ENCODE results near the gene GPR37L1.
A peak's percentile ranks its signal among the peaks of the same experiment; 100 is the strongest.
"Not testable (repeated sequence)": the region's sequence is repeated elsewhere in the genome, so short reads cannot be mapped to it uniquely, and the experiment has no call there.

Gene GPR37L1

DNA sequence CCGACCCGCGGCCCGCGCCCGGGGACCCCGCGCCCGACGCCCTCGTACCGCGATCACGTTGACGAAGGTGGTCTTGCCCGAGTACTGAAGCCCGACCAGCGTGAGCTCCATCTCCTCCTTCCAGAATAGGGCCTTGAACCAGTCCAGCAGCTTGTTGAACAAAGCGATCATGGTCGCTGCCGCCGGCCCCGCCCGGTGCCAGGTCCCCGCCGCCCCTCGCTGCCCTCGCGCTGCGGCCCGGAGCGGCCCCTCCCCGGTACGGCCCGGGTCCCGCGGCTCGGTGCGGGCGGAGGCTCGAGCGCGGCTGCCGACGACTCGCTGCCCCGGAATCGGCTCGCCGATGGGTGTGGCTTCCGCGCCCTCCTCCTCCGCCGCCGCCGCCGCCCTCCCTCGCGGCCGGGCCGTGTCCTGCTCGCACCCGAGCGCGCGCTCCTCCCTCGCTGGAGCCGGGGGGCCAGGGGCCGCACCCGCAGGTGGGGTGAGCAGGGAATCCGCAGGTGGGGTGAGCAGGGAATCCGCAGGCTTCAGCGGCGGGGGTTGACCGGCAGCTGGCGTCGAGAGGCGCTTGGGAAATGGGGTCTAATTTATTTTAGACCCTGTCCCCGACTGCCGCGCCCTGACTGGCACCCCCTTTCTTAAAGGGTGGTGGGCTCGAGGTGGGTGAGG lies 21.8 kb downstream of the GPR37L1 start, which contains the start of gene ARL8A:
ARL8A (minus strand) TSS at position 336 of the 666 bp plus-strand sequence; CDS start at position 171, 165 bp downstream.
- Histone ChIP-seq H3K4me3 (ENCODE audit: low read length) (peak within 1 kb of the TSS; percentile 74), H3K36me3 (ENCODE audit: control insufficient read depth, insufficient read depth, low read length) (peaks cover 2% of the 10 kb centered on the region), H3K27me3 (ENCODE audit: control insufficient read depth, insufficient read depth, low read length) (no peaks in the 10 kb centered on the region), H3K9ac (ENCODE audit: low read length) (peak within 1 kb of the TSS; percentile 87), H3K27ac (ENCODE audit: low read depth, low read length) (peak within 1 kb of the TSS; percentile 84), H3K4me1 (ENCODE audit: control insufficient read depth, insufficient read depth, low read length) (peaks cover 14% of the 10 kb centered on the region)

DNA sequence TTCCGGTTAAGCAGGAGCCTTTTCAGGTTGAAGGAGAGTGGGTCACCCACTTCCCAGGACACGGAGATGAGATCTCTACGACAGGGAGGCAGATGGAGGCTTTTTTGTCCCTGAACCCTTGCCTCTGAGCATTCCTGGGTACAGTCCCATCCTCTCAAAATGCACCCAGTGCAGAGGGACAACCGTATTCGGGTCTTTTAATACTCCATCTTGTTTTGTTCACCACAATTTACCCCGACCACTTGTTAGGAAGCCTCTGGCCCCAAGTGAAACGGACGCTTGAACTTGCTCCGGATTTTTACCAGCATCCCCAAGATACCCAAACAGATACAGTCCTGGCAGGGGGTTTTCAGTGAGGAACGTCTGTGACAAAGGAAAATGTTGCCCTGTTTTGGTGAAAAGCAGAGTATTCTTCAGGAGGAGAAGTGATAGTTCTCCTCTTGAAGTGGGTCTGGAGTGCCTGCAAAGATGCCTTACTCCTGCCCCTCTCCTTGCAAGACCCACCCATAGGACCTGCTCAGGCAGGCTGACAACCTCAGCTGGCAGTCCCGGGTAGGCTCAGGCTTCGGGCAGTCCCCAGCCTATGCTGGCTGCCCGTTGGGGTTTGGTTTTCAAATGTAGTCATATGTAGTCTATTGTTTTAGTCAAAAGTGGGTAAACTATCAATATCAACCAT lies 22.5 kb downstream of the GPR37L1 start:
- peak overlapping the region; percentile 79 for H3K27ac ChIP-seq (ENCODE audit: low read depth, low read length)
- peaks cover 14% of the 10 kb centered on the region for H3K4me1 ChIP-seq (ENCODE audit: control insufficient read depth, insufficient read depth, low read length)
- no peaks in the 10 kb centered on the region for H3K27me3 ChIP-seq (ENCODE audit: control insufficient read depth, insufficient read depth, low read length)
- H3K9ac ChIP-seq (ENCODE audit: low read length), result peak overlapping the region; percentile 45
- H3K4me3 ChIP-seq (ENCODE audit: low read length), result peak overlapping the region; percentile 74
- peaks cover 2% of the 10 kb centered on the region for H3K36me3 ChIP-seq (ENCODE audit: control insufficient read depth, insufficient read depth, low read length)

DNA sequence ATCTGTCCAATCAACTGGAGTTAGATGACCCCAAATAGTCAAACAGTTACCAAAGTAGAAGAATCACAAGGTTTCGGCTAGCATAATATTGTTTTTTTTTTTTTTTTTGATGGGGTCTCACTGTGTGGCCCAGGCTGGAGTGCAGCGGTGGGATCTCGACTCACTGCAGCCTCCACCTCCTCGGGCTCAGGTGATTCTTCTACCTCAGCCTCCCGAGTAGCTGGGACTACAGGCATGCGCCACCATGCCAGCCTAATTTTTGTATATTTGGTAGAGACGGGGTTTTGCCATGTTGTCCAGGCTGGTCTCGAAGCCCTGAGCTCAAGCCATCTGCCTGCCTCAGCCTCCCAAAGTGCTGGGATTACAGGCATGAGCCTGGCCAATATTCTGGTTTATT lies 23.0 kb downstream of the GPR37L1 start:
- not testable (repeated sequence) for H3K36me3 ChIP-seq (ENCODE audit: control insufficient read depth, insufficient read depth, low read length); H3K27ac ChIP-seq (ENCODE audit: low read depth, low read length); H3K9ac ChIP-seq (ENCODE audit: low read length); H3K4me3 ChIP-seq (ENCODE audit: low read length); H3K27me3 ChIP-seq (ENCODE audit: control insufficient read depth, insufficient read depth, low read length)
- H3K4me1 ChIP-seq (ENCODE audit: control insufficient read depth, insufficient read depth, low read length), result peaks cover 14% of the 10 kb centered on the region

DNA sequence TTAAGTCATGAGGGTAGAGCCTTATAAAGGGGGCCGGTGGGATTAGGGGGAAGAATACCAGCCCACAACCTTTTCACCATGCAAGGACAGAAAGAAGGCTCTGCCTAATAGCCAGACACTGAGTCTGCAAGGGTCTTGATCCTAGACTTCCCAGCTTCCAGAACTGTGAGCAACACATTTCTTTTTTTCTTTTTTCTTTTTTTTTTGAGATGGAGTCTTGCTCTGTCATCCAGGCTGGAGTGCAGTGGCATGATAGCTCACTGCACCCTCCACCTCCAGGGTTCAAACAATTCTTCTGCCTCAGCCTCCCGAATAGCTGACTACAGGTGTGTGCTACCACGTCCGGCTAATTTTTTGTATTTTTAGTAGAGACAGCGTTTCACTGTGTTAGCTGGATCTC lies 23.6 kb downstream of the GPR37L1 start:
- peaks cover 2% of the 10 kb centered on the region for H3K36me3 ChIP-seq (ENCODE audit: control insufficient read depth, insufficient read depth, low read length)

DNA sequence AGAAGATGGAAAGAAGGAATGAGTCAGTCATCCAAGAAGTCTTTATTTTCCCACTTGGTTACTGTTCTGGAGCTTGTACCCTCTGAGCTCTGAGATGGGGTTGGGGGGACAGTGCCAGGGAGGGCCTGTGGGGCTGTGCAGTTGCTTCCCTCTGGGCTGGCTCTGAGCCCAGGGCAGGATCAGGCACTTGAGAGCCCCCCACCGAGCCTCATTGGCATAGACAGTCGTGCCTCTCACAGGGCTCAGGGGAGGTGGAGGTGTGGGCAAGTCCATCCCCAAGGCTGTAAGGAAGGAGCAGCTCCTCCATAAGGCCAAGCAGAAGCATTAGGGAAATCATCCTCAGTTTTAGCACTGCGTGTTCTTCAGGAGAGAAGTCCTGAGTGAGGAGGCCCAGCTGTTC lies 24.3 kb downstream of the GPR37L1 start:
- Histone ChIP-seq H3K27me3 (ENCODE audit: control insufficient read depth, insufficient read depth, low read length) (no peaks in the 10 kb centered on the region), H3K4me1 (ENCODE audit: control insufficient read depth, insufficient read depth, low read length) (peaks cover 14% of the 10 kb centered on the region), H3K27ac (ENCODE audit: low read depth, low read length) (no peak overlapping the region), H3K4me3 (ENCODE audit: low read length) (no peak overlapping the region), H3K9ac (ENCODE audit: low read length) (no peak overlapping the region), H3K36me3 (ENCODE audit: control insufficient read depth, insufficient read depth, low read length) (peaks cover 2% of the 10 kb centered on the region)

More for the DNA sequence above, 23.6 kb downstream of the GPR37L1 start:
- H3K9ac ChIP-seq (ENCODE audit: low read length), result no peak overlapping the region
- no peak overlapping the region for H3K4me3 ChIP-seq (ENCODE audit: low read length)
- no peak overlapping the region for H3K27ac ChIP-seq (ENCODE audit: low read depth, low read length)
- H3K27me3 ChIP-seq (ENCODE audit: control insufficient read depth, insufficient read depth, low read length), result no peaks in the 10 kb centered on the region
- H3K4me1 ChIP-seq (ENCODE audit: control insufficient read depth, insufficient read depth, low read length), result peaks cover 14% of the 10 kb centered on the region

DNA sequence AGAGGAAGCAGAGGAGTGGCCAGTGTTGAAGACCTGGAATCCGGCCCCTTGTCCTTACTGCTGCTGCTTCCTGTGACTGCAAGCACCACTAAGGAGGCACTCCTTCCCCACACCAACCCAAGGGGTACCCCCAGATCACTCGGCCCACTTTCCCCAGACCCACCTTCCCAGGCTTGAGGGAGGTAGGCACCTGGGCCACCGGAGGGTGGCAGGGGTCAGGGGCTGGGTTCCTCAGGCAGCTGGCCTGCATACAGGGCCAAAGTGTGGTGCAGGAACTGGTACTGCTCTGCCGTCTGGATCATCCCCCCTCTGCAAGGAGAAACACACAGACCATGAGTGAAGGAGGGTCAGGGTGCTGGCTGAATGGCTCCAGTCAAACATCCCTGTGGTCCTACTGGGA lies 25.7 kb downstream of the GPR37L1 start:
- Histone ChIP-seq H3K27me3 (ENCODE audit: control insufficient read depth, insufficient read depth, low read length) (no peaks in the 10 kb centered on the region), H3K9ac (ENCODE audit: low read length) (no peak overlapping the region), H3K27ac (ENCODE audit: low read depth, low read length) (no peak overlapping the region), H3K4me3 (ENCODE audit: low read length) (no peak overlapping the region), H3K36me3 (ENCODE audit: control insufficient read depth, insufficient read depth, low read length) (no peaks in the 10 kb centered on the region), H3K4me1 (ENCODE audit: control insufficient read depth, insufficient read depth, low read length) (peaks cover 5% of the 10 kb centered on the region)

DNA sequence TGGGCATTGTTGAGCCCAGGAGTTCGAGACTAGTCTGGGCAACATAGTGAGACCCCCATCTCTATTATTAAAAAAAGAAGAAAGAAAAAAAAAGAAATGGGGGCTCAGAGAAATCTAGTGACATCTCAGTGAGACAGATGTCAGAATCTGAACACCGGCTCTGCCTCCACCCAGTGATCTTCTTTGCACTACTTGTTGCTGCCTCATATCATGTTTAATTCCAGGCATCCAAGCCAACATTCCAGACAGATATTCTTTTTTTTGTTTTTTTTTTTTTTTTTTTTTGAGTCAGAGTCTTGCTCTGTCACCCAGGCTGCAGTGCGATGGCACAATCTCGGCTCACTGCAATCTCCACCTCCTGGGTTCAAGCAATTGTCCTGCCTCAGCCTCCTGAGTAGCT lies 26.8 kb downstream of the GPR37L1 start:
- H3K4me1 ChIP-seq (ENCODE audit: control insufficient read depth, insufficient read depth, low read length), result peaks cover 5% of the 10 kb centered on the region
- no peak overlapping the region for H3K9ac ChIP-seq (ENCODE audit: low read length)
- peaks cover 4% of the 10 kb centered on the region for H3K36me3 ChIP-seq (ENCODE audit: control insufficient read depth, insufficient read depth, low read length)
- H3K27me3 ChIP-seq (ENCODE audit: control insufficient read depth, insufficient read depth, low read length), result no peaks in the 10 kb centered on the region
- no peak overlapping the region for H3K4me3 ChIP-seq (ENCODE audit: low read length)
- H3K27ac ChIP-seq (ENCODE audit: low read depth, low read length), result no peak overlapping the region

DNA sequence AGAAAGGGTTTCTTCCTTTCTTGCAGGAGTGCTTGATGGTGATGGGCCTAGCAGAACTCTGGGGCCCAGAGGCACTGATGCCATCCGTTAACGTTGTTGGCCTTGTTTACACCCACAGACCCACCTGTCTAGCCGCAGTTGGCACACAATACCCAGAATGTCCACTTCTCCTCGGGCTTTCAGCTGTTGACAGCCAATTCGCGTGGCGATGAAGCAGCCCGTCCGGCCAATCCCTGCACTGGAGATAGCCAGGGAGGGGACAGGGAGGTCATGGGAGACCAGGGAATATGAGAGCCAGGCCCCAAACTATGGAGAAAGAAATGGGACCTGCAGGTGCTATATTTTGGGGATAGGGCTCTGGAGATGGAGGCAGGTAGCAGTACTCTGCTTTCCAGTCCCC lies 27.5 kb downstream of the GPR37L1 start:
- peaks cover 4% of the 10 kb centered on the region for H3K36me3 ChIP-seq (ENCODE audit: control insufficient read depth, insufficient read depth, low read length)

DNA sequence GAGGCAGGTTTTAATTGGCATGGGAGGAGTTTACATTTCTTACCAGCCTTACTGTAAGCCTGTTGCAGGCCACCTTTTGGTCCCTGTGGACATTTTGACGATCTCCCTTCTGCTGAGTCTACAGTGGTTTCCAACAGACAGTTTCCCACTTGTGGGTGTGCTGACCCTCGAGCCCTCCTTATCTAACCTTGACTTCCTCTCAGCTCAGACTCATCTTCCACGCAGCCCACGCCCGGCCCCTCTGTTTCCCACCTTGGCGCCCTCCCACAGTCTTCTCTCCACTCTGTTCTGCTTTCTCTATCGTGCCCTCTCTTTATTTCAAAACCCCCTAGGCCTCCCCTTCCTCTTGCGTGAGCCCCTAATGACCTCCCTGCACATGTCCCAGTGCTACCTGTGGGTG lies 27.9 kb downstream of the GPR37L1 start:
- no peak overlapping the region for H3K9ac ChIP-seq (ENCODE audit: low read length)
- no peak overlapping the region for H3K27ac ChIP-seq (ENCODE audit: low read depth, low read length)
- no peaks in the 10 kb centered on the region for H3K4me1 ChIP-seq (ENCODE audit: control insufficient read depth, insufficient read depth, low read length)
- H3K36me3 ChIP-seq (ENCODE audit: control insufficient read depth, insufficient read depth, low read length), result peaks cover 4% of the 10 kb centered on the region
- no peaks in the 10 kb centered on the region for H3K27me3 ChIP-seq (ENCODE audit: control insufficient read depth, insufficient read depth, low read length)
- H3K4me3 ChIP-seq (ENCODE audit: low read length), result no peak overlapping the region

More for the DNA sequence above, 27.5 kb downstream of the GPR37L1 start:
- Histone ChIP-seq H3K4me1 (ENCODE audit: control insufficient read depth, insufficient read depth, low read length) (peaks cover 2% of the 10 kb centered on the region), H3K9ac (ENCODE audit: low read length) (no peak overlapping the region), H3K27ac (ENCODE audit: low read depth, low read length) (no peak overlapping the region), H3K4me3 (ENCODE audit: low read length) (no peak overlapping the region), H3K27me3 (ENCODE audit: control insufficient read depth, insufficient read depth, low read length) (no peaks in the 10 kb centered on the region)

DNA sequence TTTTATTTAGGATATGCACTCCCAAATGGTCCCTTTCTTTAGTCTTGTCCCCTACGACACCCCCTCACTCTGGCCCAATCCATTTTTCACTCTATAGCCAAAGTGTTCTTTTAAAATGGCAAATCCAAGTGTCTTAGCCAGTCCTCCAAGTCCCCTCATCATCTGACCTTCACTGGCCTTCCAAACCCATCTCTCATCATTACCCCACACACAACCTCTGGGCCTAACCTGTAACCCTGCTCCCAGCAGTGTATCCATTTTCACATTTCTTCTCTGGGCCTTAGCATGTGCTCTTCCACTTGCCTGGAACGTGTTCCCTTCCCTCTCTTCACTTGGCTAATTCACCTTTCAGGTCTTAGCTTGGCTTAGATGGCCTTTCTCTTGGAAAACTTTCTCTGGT lies 28.3 kb downstream of the GPR37L1 start:
- Histone ChIP-seq H3K27ac (ENCODE audit: low read depth, low read length) (no peak overlapping the region), H3K4me1 (ENCODE audit: control insufficient read depth, insufficient read depth, low read length) (no peaks in the 10 kb centered on the region), H3K4me3 (ENCODE audit: low read length) (no peak overlapping the region), H3K27me3 (ENCODE audit: control insufficient read depth, insufficient read depth, low read length) (no peaks in the 10 kb centered on the region), H3K36me3 (ENCODE audit: control insufficient read depth, insufficient read depth, low read length) (peaks cover 4% of the 10 kb centered on the region), H3K9ac (ENCODE audit: low read length) (no peak overlapping the region)

DNA sequence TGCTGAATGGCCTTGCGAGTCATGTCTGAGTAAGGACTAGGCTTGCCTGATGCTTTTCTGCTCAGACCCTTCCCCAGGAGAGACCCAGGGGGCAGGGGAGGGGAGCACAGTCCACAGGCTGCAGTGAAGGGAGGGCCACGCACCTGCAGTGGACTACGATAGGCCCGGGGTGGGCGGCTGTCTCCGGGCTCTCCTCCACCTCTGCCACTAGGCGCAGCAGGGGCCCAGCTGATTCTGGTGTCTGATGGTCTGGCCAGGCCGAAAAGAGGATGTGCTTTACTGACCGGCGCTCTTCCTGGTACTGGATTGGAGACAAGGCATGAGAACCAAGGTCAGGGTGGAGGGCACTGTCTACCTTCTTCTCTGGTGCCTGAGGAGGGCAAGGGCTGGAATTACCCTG lies 29.7 kb downstream of the GPR37L1 start:
- Histone ChIP-seq H3K36me3 (ENCODE audit: control insufficient read depth, insufficient read depth, low read length) (peaks cover 4% of the 10 kb centered on the region), H3K4me1 (ENCODE audit: control insufficient read depth, insufficient read depth, low read length) (no peaks in the 10 kb centered on the region), H3K27ac (ENCODE audit: low read depth, low read length) (no peak overlapping the region), H3K9ac (ENCODE audit: low read length) (no peak overlapping the region), H3K4me3 (ENCODE audit: low read length) (no peak overlapping the region), H3K27me3 (ENCODE audit: control insufficient read depth, insufficient read depth, low read length) (no peaks in the 10 kb centered on the region)

DNA sequence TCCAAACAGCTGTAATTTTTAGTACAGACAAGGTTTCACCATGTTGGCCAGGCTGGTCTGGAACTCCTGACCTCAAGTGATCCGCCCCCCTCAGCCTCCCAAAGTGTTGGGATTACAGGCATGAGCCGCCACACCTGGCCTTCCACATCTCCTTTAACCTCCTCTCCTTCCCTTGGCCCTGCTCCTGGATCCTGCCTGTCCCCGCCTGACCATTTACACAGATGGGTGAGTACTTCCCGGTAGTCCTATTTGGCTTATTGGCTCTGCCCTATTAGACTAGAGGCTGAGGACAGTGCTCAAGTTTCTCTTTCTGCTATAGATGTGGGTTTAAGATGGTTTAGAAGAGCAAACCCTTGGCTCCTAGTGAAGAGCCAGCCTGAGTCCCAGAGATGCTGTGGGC lies 30.6 kb downstream of the GPR37L1 start:
- Histone ChIP-seq H3K4me3 (ENCODE audit: low read length) (no peak overlapping the region), H3K4me1 (ENCODE audit: control insufficient read depth, insufficient read depth, low read length) (no peaks in the 10 kb centered on the region), H3K27ac (ENCODE audit: low read depth, low read length) (no peak overlapping the region), H3K27me3 (ENCODE audit: control insufficient read depth, insufficient read depth, low read length) (no peaks in the 10 kb centered on the region), H3K9ac (ENCODE audit: low read length) (no peak overlapping the region), H3K36me3 (ENCODE audit: control insufficient read depth, insufficient read depth, low read length) (peaks cover 4% of the 10 kb centered on the region)
